Muscle of back (tissue), 11 donors: Measurements from ENCODE around the gene DEPDC7. TPM values are rescaled to one million over a fixed set of nuclear protein-coding genes. Genes with fewer than 3 reads are reported as not detected.
"Not testable (repeated sequence)": the region's sequence is repeated elsewhere in the genome, so short reads cannot be mapped to it uniquely, and the experiment has no call there.

Source experiments
- DNase-seq, 3 donors: peaks; one replicate each; pipeline versions ENCODE4 v3.0.0 to v3.0.0-alpha.2; 2013
- polyA plus RNA-seq, 10 donors: library from polyadenylated mRNA; unstranded; fragments of 120-200 nt; gene quantifications; one replicate each; pipeline ENCODE4 v1.2.1, GENCODE V29; 2013; ENCODE audit not compliant: insufficient read length in 10 of 10

DEPDC7 gene
- polyA plus RNA-seq, 10 donors = 10.7 to 19.1 (median 16.1) TPM

DNA sequence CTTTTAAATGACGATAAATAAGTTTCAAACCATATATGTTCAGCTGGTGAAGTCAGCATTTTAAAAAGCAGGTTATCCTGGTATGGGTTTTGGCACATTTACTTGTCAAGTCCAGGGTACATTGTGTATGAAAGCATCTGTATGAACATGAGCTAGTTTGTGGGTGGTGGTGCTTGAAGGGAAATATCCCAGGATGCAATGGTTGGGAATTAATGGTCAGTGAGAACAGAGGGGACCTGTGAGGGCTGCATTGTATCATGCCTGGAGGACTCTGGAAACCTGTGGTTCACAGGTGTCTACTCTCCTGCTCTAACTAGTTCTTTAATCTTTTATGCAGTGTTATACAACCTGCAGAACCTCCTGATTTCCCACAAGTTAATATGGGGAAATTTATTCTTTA lies 5.8 kb downstream of the DEPDC7 start:
- no peak for DNase-seq

DNA sequence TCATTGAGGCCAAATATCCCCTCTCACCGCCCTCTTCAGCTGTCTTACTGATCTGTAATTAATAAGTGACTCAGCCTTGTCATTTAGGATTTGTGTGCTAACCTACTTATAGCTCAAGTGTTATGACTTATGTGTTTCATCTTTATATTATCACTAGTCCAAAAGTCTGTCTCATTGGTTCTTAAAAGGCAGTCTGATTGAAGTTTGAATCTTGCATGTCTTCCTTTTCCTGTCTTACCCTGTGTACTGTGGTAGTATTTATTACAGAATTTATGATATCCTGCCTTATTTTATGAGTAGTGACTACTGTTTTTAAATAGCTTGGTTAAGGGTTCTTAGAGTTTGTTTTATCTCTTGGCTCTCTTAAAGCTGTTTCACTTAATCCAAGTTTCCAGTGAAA lies 6.3 kb downstream of the DEPDC7 start:
- no peak for DNase-seq

DNA sequence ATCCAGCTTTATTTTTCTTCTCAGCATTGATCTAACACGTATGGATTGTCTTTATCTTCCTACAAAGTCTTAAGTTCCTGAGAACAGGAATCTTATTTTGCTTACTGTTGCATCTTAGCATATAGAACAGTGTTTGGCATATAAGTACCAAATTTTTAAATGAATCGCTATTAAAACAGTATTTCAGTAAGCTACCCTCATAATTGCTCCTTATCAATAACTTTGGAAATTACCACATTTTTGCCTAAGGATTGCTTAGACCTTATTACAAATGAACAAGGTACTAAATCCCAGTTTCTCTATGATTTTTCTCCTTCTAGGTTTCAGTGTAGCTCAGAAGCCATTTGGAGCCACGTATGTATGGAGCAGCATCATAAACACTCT lies 9.7 kb downstream of the DEPDC7 start:
- no peak for DNase-seq

DNA sequence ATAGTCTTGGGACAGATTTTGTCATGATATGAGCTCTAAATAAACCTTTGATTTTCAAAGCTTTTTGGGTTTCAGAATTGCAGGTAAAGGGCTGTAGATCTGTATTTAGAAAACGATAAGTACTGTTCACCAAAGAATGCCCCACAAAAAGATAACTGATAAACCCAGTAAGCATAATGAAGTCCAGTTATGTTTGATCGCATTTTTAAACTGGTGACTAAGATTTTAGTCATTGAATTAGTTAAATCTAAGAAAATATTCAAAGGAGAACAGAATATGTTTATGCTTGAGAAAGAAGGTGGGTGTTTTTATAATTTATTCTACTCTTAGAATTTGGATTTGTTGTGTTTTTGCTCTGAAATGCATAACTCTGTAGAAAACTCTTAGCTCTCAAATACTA lies 11.6 kb downstream of the DEPDC7 start:
- no peak for DNase-seq

DNA sequence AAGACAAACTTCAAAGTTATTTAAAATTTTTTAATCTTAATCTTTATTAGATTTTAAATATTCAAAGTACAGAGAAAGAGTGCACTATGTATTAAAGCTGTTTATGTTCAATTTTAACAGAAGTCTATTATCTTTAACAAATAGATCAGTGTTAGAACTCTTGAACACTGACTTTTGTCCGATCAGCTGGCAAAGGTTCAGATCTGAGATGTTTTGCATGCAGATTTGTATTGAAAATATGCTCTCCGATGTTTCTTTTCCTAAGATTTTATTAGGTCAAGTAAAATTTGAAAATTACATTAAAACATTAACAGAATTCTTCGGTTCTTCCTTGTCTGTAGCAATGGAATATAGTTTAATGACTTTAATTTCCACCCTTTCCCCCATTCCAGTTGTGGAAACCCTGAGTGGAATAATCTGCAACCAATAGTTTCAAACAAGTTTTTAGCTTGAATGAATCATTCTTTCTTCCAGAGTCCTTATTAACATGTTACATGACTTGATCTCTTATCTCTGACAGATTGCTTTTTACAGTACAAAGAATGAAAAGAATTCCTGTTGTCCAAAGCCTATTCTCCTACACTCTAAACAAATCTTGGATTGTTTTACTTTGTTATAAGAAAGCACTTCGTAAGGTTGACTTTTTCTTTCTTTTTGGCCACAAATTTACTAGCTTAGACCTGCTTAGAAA lies 12.3 kb downstream of the DEPDC7 start:
- DNase-seq = no peak

DNA sequence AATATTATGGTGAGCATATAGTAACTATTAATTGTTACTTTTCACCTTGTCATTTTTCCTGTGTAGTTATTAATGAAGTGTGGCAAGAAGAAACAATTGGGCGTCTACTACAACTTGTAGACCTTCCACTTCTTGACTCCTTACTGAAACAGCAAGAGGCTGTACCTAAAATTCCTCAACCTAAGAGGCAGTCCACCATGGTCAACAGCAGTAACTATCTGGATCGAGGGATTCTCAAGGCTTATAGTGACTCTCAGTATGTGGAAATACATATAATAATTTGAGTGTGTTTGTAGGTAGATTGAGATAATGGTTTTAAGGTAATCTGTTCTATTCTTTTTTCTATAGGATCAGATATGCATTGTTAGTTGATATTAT lies 12.8 kb downstream of the DEPDC7 start:
- no peak for DNase-seq

DNA sequence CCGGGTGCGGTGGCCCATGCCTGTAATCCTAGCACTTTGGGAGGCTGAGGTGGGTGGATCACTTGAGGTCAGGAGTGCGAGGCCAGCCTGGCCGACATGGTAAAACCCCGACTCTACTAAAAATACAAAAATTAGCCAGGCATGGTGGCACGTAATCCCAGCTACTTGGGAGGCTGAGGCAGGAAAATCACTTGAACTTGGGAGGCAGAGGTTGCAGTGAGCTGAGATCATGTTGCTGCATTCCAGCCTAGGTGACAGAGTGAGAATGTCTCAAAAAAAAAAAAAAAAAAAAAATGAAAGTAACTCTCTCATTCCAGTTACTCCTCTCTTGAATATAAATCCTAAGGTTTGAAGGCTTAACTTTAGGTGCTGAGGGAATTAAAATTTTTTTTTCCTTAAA lies 13.5 kb downstream of the DEPDC7 start:
- DNase-seq = not testable (repeated sequence)

DNA sequence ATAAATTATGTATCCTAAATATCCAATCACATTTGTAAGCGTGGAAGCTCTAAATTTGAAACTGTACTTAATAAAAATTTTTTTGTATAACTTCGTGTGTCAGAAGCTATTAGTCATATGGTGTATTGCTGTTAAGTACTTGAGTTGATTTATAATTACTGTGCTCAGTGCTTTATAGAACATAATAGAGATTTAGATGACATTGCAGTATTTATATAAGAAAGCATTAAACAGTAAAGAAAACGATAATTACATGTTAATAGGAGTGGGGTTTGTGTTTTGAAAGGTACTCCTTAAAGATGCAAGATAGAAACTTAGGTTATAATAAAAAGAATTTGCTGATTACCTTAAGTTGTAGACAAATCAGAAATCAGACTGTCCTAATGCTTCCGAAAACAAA lies 17.8 kb downstream of the DEPDC7 start:
- no peak for DNase-seq

DNA sequence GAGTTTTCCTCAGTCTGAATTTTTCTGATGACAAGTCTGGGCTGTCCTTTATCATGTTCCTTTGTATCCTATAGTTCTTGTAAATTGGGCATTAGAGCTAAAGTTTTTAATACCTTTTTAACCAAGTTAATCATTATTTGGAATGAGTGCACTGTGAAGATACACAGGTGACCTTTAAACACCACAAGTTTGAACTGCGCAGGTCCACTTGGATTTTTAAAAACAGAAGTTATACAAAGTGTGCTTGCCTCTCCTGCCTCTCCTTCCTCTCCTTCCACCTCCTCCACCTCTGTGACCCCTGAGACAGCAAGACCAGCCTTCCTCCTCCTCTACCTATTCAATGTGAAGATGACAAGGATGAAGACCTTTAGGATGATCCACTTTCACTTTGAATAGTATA lies 19.3 kb downstream of the DEPDC7 start:
- no peak for DNase-seq

DNA sequence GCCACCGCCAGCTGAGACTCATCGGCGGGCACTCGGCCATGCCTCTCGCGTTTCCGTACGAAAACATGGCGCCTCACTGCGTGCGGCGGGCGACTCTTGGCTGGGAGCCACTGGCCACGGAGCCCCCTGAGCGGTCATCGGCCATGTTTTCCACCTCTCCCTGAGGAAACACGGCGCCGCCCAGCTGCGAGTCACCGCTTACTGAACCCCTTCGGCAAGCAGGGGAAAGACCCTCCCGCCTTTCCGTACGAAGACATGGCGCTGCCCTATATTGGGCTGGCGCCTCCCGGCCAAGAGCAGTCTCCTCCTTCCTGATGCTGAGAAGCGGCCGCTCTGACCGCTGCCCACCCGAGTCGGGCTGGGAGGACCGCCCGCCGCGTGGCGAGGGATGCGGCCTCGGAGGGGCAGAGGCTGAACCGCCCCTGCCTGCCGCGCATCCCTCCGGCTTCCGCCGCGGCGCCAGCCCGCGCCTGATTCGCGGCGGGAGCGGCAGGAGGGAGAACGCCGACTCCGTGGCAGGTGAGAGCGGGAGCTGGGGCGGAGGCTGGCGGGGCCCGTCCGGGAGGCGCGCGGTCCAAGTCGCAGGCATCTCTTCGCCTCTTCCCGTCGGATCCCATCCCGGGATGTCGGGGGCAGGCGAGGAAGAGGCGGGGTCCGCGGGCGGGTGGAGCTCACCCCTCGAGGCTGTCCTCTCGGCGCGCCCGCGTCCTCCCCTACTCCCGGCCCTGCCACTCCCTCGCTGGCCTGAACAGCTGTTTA lies 23.8 kb downstream of the DEPDC7 start, which contains the start of gene TCP11L1:
TCP11L1 (plus strand) TSS at position 299 of the 759 bp plus-strand sequence. CDS start 4,202 bp downstream, outside the sequence.
- DNase-seq = peak; percentile 95 to 98 (median 95)

DNA sequence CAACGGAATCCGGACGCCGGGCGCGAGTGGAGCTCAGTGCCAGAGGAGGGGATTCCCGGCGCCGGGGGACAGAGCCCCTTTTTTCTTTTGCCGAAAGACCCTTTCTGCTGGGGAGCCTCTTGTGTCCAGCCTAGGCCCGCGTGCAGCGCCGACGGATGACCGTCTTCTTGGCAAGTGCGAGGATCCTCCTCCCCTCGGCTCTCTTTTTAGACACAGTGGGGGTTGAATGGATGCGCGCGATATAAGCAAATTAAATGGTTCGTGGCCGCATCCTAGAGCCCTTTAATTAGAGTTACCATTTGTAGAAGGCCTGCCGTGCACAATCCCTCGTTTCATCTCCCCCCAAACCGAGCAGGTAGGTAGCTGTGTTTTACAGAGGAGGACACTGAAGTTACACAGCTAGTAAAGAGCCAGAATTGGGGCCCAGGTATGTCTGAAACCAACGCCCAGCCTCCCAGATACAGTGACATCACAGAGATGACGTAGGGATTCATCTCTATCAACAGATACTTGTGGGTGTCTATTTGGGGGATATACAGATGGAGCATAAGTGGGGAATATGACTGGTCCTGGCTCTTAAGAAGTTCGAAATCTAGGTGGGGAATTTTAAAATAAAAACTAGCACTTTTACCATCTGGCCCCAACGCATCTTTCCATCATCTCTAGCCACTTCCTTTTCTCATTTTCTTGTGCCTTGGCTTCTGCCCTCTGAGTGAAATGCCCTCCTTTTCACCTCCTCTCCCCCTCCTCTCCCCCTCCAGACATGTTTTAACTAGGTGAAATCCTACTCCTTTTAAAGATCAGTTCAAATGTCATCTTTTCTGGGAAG lies 24.6 kb downstream of the DEPDC7 start:
- no peak for DNase-seq

DNA sequence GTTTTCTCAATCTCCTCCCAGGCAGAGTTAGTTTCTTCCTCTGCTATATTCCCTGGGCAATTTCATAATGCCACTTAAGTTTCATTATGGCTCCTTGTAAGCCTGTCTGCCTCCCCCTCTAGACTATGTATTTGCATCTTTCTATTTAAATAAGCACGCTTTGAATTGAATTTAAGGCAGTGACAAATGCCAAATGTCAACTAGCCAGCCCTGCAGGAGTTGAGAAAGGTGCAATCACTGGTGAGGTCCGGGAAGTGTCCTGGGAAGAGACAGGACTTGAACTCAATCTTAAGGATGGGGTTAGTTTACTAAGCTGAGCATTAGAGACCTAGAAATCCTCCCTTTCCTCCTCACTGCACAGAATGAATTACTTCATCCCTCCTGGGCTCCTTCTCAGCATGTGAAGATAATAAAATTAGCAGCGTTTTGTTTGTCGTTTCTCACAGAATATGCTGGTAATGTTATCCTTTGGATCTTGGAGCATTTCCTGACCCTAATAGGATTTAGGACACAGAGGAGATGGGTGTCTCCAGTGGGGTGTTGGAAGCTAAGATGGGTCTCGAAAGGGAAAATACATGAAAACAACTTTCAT lies 25.3 kb downstream of the DEPDC7 start:
- DNase-seq = peak in 1 of 3 donors; percentile 27

DNA sequence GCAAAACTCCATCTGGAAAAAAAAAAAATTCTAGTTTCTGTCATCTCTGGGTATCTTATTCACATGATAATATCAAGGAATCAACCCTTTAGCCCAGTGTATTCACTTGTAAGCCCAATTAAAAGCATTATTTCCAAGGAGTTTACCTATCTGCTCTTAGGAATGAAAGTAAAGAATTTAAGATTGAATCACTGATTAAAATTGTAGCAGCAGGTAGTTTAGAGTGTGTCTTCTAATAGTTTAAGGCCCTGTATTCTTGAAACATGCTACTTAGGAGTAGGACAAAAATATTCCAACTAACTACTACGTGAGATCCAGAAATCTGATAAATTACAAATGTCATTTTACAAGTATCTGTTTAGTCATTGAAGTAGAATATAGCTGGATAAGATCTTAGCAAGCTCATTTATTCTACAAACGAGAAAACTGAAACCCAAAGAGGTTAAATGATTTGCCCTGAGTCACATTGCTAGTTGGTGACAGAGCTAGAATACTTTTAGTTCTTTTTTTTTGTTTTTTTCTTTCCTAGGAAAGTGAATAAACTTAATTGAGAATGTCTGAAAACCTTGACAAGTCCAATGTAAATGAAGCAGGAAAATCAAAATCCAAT lies 27.6 kb downstream of the DEPDC7 start:
- no peak for DNase-seq

DNA sequence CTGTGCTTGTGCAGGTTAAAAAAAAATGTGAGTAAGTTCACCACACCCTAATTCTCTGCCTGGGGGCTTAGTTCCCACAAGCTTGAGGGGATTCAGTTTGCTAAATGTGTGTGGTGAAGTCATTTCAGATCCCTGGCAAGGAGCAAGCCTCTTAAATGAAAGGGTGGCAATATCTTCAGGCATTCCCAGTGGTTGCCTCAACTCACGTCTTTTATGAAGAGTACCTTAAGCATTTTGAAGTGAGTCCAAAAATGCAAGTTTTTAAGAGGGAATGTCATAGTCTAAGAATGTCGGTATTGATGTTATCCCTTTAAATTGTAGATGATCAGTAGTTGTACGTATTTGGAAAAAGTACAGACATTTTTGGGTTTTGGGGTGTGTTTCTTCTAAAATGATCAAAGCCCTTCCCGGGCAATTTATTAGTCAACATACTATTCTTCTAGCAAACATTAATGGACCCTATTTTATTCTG lies 28.6 kb downstream of the DEPDC7 start:
- DNase-seq = no peak

DNA sequence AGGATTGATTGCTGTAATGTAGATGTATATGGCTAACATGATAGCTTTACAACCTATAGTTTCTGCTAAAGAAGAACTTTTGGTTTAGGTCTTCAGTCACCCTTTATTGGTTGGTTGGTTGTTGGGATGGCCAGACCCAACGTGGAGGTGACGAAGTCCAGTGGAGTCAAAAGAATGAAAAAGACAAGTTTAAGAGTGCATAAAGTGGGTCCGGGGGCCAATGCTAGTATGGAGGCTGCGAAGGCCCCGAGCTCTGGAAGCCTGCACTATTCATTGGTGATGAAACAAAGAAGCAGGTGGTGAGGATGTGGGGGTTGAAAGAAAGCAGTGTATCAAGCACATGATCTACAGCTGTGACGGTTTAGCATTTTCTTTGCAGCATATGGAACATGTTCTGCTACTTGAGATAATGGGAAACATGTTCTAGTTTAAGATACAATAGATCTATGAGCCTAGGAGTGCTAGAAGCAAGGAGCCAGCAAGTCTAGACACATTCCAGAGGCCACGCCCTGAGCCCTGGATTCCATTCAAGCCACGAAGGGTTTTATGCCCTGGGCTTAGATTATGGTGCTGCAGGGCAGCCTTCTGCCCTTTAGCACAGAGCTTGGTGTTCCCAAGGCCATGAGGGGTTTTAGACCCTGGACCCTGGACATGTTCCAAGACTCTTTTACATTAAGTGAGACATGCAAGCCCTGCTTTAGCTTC lies 30.0 kb downstream of the DEPDC7 start:
- DNase-seq = no peak

DNA sequence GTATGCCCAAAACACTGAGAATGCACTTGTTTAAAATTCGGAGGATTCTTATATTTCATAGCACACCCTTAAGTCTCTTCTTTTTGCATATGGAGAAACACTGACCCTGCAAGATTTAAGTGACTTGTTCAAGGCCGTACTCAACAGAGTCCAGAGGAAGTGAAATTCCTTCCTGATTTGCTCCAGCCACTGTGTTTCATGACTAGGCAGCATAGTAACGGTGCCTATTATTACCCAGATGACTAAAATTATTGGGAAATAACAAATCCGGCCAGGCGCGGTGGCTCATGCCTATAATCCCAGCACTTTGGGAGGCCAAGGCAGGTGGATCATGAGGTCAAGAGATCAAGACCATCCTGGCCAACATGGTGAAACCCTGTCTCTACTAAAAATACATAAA lies 33.0 kb downstream of the DEPDC7 start:
- not testable (repeated sequence) for DNase-seq

DNA sequence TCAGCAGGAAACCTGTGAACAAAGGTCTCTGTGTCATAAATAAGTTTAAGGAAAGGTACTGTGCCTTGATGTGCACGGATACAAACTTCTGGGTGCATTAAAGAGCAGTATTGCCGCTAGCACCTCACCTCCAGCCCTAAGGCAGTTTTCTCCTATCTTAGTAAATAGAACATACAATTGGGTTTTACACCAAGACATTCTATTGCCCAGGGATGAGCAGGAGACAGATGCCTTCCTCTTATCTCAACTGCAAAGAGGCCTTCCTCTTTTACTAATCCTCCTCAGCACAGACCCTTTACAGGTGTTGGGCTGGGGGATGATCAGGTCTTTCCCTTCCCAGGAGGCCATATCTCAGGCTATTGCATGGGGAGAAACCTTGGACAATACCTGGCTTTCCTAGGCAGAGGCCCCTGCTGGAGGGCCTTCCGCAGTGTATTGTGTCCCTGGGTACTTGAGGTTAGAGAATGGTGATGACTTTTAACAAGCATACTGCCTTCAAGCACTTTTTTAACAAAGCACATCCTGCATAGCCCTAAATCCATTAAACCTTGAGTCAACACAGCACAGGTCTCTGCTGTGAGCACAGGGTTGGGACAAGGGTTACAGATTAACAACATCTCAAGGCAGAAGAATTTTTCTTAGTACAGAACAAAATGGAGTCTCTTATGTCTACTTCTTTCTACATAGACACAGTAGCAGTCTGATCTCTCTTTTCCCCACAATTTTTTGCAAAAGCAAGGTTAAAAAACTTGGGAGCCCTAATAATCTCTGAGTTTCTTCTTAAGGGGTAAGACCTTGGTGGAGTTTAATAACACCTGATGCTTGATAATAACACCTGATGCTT lies 34.1 kb downstream of the DEPDC7 start:
- DNase-seq = not testable (repeated sequence)

DNA sequence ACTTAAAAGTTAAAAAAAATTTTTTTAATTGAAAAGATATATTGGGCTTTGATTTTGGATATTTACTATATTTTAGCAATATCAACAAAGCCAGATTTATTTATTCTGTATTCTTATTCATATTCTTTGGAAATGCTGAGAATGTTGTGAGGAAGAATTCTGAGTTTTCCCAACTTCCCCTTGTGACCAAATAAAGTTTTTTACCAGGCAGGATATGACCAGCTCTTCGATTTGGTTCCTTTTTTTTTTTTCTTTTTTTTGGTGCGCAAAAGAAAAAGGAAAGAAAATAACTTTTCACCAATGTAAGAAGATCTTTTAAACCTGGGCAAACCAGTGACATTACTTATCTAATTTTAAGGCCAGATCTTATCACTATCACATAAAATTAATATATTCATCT lies 36.6 kb downstream of the DEPDC7 start:
- DNase-seq = no peak

DNA sequence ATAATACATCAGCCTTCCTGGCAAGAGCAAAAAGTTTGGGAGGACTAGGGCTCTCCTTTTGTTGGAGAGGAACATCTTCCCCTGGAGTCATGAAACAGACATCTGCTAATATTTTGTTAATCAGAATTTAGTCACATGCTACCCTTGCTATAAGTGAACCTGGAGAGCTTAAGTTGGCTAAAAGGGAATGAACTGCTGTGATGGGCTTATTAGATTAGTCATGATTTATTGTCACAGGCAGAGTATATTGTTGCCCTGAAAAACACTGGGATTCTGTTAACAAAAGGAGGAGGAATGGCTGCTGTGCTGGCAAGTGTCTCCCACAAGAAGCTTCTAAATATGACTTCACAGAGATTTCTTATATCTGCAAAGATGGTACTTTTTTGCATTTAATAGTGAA lies 39.7 kb downstream of the DEPDC7 start:
- no peak for DNase-seq

DNA sequence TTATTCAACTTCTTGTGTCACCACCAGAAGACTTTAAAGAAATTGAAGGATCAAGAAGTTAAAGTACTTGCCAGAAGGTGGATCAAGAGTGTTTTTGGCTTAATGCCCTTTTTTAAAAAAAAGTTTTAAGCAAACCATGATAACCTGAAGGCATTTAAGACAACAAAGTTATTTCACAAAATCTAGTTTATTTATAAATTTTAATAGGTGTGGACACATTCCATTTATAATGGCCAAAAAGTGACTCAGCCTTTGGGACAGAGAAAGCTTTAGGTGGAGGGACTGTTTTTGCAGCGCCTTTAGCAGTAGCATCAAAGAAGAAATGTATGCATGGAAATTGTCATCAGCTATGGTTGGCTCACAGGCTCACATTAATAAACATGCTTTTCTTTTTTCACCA lies 41.6 kb downstream of the DEPDC7 start:
- no peak for DNase-seq
